HCT116 (cell line): ENCODE measurements around the gene ZBTB7C. TPM values are rescaled to one million over a fixed set of nuclear protein-coding genes. Genes with fewer than 3 reads are reported as not detected.

Experiments used
- ATAC-seq: fragments of 200-7000 bp; cut with Tn5 transposase; 2 replicates; pipeline ENCODE4 v1.9.1; 2020; ENCODE audit warnings: mild to moderate bottlenecking, moderate library complexity
- BruUV-seq: library from RNA; stranded (reverse); fragments of 400-500 nt; replicated peaks from 2 replicates; lab custom pipeline; 2021; lab: Mats Ljungman, UMichigan
- CTCF ChIA-PET: fragments of 300-600 bp; sonication (Branson Sonifier 250); formaldehyde crosslinking; loops from one replicate; lab custom pipeline; 2021; ENCODE audit warnings: antibody characterized with exemption; lab: Charles Lee
- POLR2A ChIA-PET: fragments of 300-600, 350-600 bp; sonication (Branson Sonifier 250); formaldehyde crosslinking; loops from one replicate; lab custom pipeline; 2021; ENCODE audit warnings: antibody characterized with exemption; lab: Charles Lee
- RAD21 ChIA-PET, 2 experiments: fragments of 300-600 bp; sonication (Branson Sonifier 250); formaldehyde crosslinking; loops; one replicate each; lab custom pipeline; 2023; ENCODE audit warnings: low total read pairs in 2 of 2; ENCODE audit not compliant: uncharacterized antibody in 2 of 2, unreplicated experiment in 2 of 2, low non-redundant PET in 1 of 2; lab: Charles Lee
- DNase-seq: peaks from one replicate; pipeline ENCODE4 v3.0.0-alpha.2; 2010; ENCODE audit warnings: low read depth, low spot score
- H2AFZ ChIP-seq: fragments of 200-600 bp; shearing (Covaris generic), sonication (generic); 2 replicates; pipeline ENCODE4 v1.6.1; 2017; ENCODE audit warnings: low read depth, mixed run types, mixed read lengths, antibody characterized with exemption, low read length; ENCODE audit not compliant: poor library complexity, severe bottlenecking
- H3K27ac ChIP-seq: 2 replicates; pipeline ENCODE4 v1.5.1; 2012; ENCODE audit warnings: low read depth, low read length
- H3K27me3 ChIP-seq: fragments of 200-600 bp; sonication (generic); 2 replicates; pipeline ENCODE4 v1.6.1; 2016; ENCODE audit warnings: mixed run types, low read length, mixed read lengths; ENCODE audit not compliant: insufficient read depth
- H3K36me3 ChIP-seq, 2 experiments: fragments of 200-500 bp in 1 of 2; fragments of 200-600 bp in 1 of 2; sonication (Bioruptor generic) in 1 of 2; sonication (generic) in 1 of 2; 2 replicates each; pipeline versions ENCODE4 v1.5.1 to v1.6.1; 2014 to 2016; ENCODE audit warnings: low read length in 2 of 2, inconsistent platforms in 1 of 2, mixed read lengths in 1 of 2, mixed run types in 1 of 2; ENCODE audit not compliant: insufficient read depth in 2 of 2, control insufficient read depth in 1 of 2
- H3K4me1 ChIP-seq, 2 experiments: fragments of 200-600 bp in 1 of 2; sonication (generic) in 1 of 2; 2 replicates each; pipeline versions ENCODE4 v1.5.1 to v1.6.1; 2012 to 2017; ENCODE audit warnings: low read length in 2 of 2, inconsistent platforms in 1 of 2, mild to moderate bottlenecking in 1 of 2, mixed read lengths in 1 of 2, mixed run types in 1 of 2, moderate library complexity in 1 of 2; ENCODE audit not compliant: insufficient read depth in 2 of 2, control insufficient read depth in 1 of 2
- H3K4me2 ChIP-seq: fragments of 200-600 bp; sonication (generic); 2 replicates; pipeline ENCODE4 v1.6.1; 2017; ENCODE audit warnings: mixed run types, low read length, mixed read lengths
- H3K4me3 ChIP-seq, 2 experiments: fragments of 200-600 bp in 1 of 2; sonication (generic) in 1 of 2; replicated peaks in 1 of 2; 2 replicates each; pipeline ENCODE4 v1.5.1; 2011 to 2016; ENCODE audit warnings: low read length in 2 of 2, control low read depth in 1 of 2, low read depth in 1 of 2, mild to moderate bottlenecking in 1 of 2, mixed read lengths in 1 of 2, mixed run types in 1 of 2
- H3K79me2 ChIP-seq: fragments of 200-600 bp; sonication (generic); 2 replicates; pipeline ENCODE4 v1.6.1; 2017; ENCODE audit warnings: mild to moderate bottlenecking, mixed run types, low read length, moderate library complexity, mixed read lengths; ENCODE audit not compliant: insufficient read depth
- H3K9ac ChIP-seq: fragments of 200-600 bp; sonication (generic); 2 replicates; pipeline ENCODE4 v1.6.1; 2016; ENCODE audit warnings: low read length, mixed read lengths
- H3K9me2 ChIP-seq: fragments of 200-600 bp; sonication (generic), shearing (Covaris generic); 2 replicates; pipeline ENCODE4 v1.6.1; 2017; ENCODE audit warnings: mixed run types, mild to moderate bottlenecking, moderate library complexity; ENCODE audit not compliant: insufficient read depth
- H3K9me3 ChIP-seq, 2 experiments: fragments of 200-500 bp in 1 of 2; fragments of 200-600 bp in 1 of 2; sonication (Bioruptor generic) in 1 of 2; sonication (generic) in 1 of 2; 2 replicates each; pipeline ENCODE4 v1.6.1; 2014 to 2017; ENCODE audit warnings: low read length in 2 of 2, mixed read lengths in 2 of 2, inconsistent platforms in 1 of 2, low read depth in 1 of 2, mild to moderate bottlenecking in 1 of 2, mixed run types in 1 of 2, moderate library complexity in 1 of 2; ENCODE audit not compliant: control insufficient read depth in 1 of 2, insufficient read depth in 1 of 2
- H4K20me1 ChIP-seq: fragments of 200-600 bp; sonication (generic), shearing (Covaris generic); 2 replicates; pipeline ENCODE4 v1.6.1; 2017; ENCODE audit warnings: mixed run types, mild to moderate bottlenecking, moderate library complexity; ENCODE audit not compliant: insufficient read depth
- CBX3 ChIP-seq: IDR thresholded peaks from 2 replicates; pipeline ENCODE4 v1.6.1; 2012; ENCODE audit warnings: low read depth
- CEBPB ChIP-seq: IDR thresholded peaks from 2 replicates; pipeline ENCODE4 v1.6.1; 2012; ENCODE audit warnings: low read depth
- CTCF ChIP-seq, 3 experiments: fragments of 200-600 bp in 1 of 3; sonication (generic) in 1 of 3; IDR thresholded peaks in 2 of 3; conservative IDR thresholded peaks in 1 of 3; 2 replicates each; pipeline ENCODE4 v1.5.1; 2012 to 2017; ENCODE audit warnings: low read depth in 2 of 3, low read length in 2 of 3, antibody characterized with exemption in 1 of 3, borderline replicate concordance in 1 of 3, control low read depth in 1 of 3, mild to moderate bottlenecking in 1 of 3, mixed read lengths in 1 of 3, mixed run types in 1 of 3, moderate library complexity in 1 of 3; ENCODE audit not compliant: insufficient read depth in 1 of 3
- EGR1 ChIP-seq: IDR thresholded peaks from 2 replicates; pipeline ENCODE4 v1.6.1; 2012; ENCODE audit warnings: low read depth
- ELF1 ChIP-seq: IDR thresholded peaks from 2 replicates; pipeline ENCODE4 v1.6.1; 2012; ENCODE audit warnings: low read depth, borderline replicate concordance
- EZH2 ChIP-seq: fragments of 200-600 bp; sonication (generic); IDR thresholded peaks from 2 replicates; pipeline ENCODE4 v1.6.1; 2017; ENCODE audit warnings: antibody characterized with exemption, mixed run types
- EZH2phosphoT487 ChIP-seq: fragments of 200-600 bp; IDR thresholded peaks from 2 replicates; pipeline ENCODE4 v1.6.1; 2018; ENCODE audit warnings: antibody characterized with exemption, borderline replicate concordance
- JUND ChIP-seq: IDR thresholded peaks from 2 replicates; pipeline ENCODE4 v1.6.1; 2012
- POLR2A ChIP-seq: IDR thresholded peaks from 2 replicates; pipeline ENCODE4 v1.7.0; 2011; ENCODE audit warnings: borderline replicate concordance; ENCODE audit not compliant: insufficient read depth, insufficient read length; ENCODE audit errors: extremely low read depth
- POLR2AphosphoS5 ChIP-seq: IDR thresholded peaks from 2 replicates; pipeline ENCODE4 v1.6.1; 2011; ENCODE audit warnings: mild to moderate bottlenecking, low read depth, low read length, moderate library complexity
- RAD21 ChIP-seq: IDR thresholded peaks from 2 replicates; pipeline ENCODE4 v1.6.1; 2012; ENCODE audit warnings: low read depth, mild to moderate bottlenecking
- SIN3A ChIP-seq: IDR thresholded peaks from 2 replicates; pipeline ENCODE4 v1.6.1; 2012; ENCODE audit warnings: low read depth
- SP1 ChIP-seq: IDR thresholded peaks from 2 replicates; pipeline ENCODE4 v1.6.1; 2012; ENCODE audit warnings: low read depth
- TCF7L2 ChIP-seq: IDR thresholded peaks from 2 replicates; pipeline ENCODE4 v1.7.0; 2011; ENCODE audit warnings: borderline replicate concordance, inconsistent platforms; ENCODE audit not compliant: insufficient read depth, insufficient read length; ENCODE audit errors: extremely low read depth
- YY1 ChIP-seq: IDR thresholded peaks from 2 replicates; pipeline ENCODE4 v1.6.1; 2011; ENCODE audit warnings: low read length, low read depth, moderate library complexity, mild to moderate bottlenecking; ENCODE audit not compliant: insufficient replicate concordance; ENCODE audit errors: extremely low read depth
- ZBTB33 ChIP-seq: IDR thresholded peaks from 2 replicates; pipeline ENCODE4 v1.6.1; 2011; ENCODE audit warnings: mild to moderate bottlenecking, low read length, moderate library complexity; ENCODE audit not compliant: insufficient replicate concordance; ENCODE audit errors: extremely low read depth
- ZFX ChIP-seq: fragments of 450-650 bp; IDR thresholded peaks from 2 replicates; pipeline ENCODE4 v1.6.1; 2017
- ZNF274 ChIP-seq: fragments of 200-500 bp; sonication (Bioruptor generic); IDR thresholded peaks from 2 replicates; pipeline ENCODE4 v1.6.1; 2014; ENCODE audit warnings: mild to moderate bottlenecking, low read depth, low read length, inconsistent platforms
- intact Hi-C: fragments of 100-400 bp; cut with micrococcal nuclease; formaldehyde crosslinking; loops from 2 replicates; pipeline ENCODE4 v1.10.0; 2022
- total RNA-seq: library from RNA; stranded (reverse); gene quantifications from one replicate; pipeline ENCODE4 v1.2.1, GENCODE V29; 2021; ENCODE audit not compliant: unreplicated experiment
- TF ChIP-seq, protein P1 (sequence below): IDR thresholded peaks from 2 replicates; pipeline ENCODE4 v1.6.1; 2012; ENCODE audit warnings: low read depth

The ZBTB7C gene
- total RNA-seq, 1 experiment from 2014 or later = 0.37 TPM

DNA sequence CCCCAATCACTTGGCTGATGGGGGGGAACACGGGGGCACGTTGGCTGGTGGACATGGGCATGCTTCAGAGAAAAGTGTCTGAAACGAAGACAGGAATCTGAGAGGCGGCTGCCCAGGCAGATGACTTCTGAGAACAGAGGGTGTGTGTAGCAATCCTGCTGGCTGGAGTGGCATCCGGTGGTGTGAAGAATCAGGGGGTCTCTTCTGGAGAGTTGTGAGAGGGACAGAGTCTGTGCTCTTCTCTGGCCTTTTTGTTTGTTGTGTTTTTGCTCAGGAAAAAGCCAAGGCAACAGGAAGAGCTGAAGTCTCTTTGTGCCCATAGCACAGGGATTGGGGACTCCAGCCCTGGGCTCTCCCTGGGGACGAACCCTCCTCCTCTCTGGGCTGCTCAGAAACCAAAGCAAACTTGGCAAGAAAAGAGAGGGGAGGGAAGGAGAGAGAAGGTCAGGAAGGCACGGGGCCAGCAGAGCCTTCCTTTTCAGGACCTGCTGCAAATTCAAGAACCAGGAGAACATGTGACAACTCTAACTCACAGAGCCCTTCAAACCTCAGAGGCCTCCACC lies 381.7 kb downstream of the ZBTB7C start:
- ATAC-seq (no peak), DNase-seq (no peak)
- H3K27ac ChIP-seq = no peak overlapping the region
- H3K36me3 ChIP-seq = no peaks in the 10 kb centered on the region
- H3K9ac ChIP-seq = no peak overlapping the region
- H2AFZ ChIP-seq = no peak overlapping the region
- no peaks in the 10 kb centered on the region for H3K27me3 ChIP-seq
- POLR2A ChIA-PET = no interaction called here
- CTCF ChIA-PET = interaction anchor here (1.0 to 4.5 kb wide), 3 partner anchors 10 to 434 kb away, joined by 3 to 34 read pairs (median 4); no protein-coding TSS in a partner anchor
- H4K20me1 ChIP-seq = no peaks in the 10 kb centered on the region
- no TSS peak for BruUV-seq
- intact Hi-C loops = loop anchor here (10.0 kb wide), 1 partner anchor 813 kb away; no protein-coding TSS in a partner anchor
- no peaks in the 10 kb centered on the region for H3K79me2 ChIP-seq
- no peaks in the 10 kb centered on the region for H3K9me3 ChIP-seq
- no peak overlapping the region for H3K4me2 ChIP-seq
- no peak for TF ChIP-seq EZH2
- TF ChIP-seq EGR1 = no peak
- TF ChIP-seq ZNF274 = no peak
- TF ChIP-seq JUND = no peak
- no peak for TF ChIP-seq CTCF (IDR thresholded peaks at IDR 0.05 in 2 of 3, conservative IDR thresholded peaks at IDR 0.05 in 1 of 3; ENCODE audit: borderline replicate concordance in 1 of 3, insufficient read depth in 1 of 3, low read depth in 2 of 3, low read length in 2 of 3)
- TF ChIP-seq POLR2A = no peak
- TF ChIP-seq SP1 = no peak
- no peak for TF ChIP-seq YY1
- TF ChIP-seq TCF7L2 = no peak
- TF ChIP-seq POLR2AphosphoS5 = no peak
- TF ChIP-seq ZFX = no peak
- TF ChIP-seq SIN3A = no peak
- TF ChIP-seq, protein P1, sequence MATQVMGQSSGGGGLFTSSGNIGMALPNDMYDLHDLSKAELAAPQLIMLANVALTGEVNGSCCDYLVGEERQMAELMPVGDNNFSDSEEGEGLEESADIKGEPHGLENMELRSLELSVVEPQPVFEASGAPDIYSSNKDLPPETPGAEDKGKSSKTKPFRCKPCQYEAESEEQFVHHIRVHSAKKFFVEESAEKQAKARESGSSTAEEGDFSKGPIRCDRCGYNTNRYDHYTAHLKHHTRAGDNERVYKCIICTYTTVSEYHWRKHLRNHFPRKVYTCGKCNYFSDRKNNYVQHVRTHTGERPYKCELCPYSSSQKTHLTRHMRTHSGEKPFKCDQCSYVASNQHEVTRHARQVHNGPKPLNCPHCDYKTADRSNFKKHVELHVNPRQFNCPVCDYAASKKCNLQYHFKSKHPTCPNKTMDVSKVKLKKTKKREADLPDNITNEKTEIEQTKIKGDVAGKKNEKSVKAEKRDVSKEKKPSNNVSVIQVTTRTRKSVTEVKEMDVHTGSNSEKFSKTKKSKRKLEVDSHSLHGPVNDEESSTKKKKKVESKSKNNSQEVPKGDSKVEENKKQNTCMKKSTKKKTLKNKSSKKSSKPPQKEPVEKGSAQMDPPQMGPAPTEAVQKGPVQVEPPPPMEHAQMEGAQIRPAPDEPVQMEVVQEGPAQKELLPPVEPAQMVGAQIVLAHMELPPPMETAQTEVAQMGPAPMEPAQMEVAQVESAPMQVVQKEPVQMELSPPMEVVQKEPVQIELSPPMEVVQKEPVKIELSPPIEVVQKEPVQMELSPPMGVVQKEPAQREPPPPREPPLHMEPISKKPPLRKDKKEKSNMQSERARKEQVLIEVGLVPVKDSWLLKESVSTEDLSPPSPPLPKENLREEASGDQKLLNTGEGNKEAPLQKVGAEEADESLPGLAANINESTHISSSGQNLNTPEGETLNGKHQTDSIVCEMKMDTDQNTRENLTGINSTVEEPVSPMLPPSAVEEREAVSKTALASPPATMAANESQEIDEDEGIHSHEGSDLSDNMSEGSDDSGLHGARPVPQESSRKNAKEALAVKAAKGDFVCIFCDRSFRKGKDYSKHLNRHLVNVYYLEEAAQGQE = no peak
- no peak for TF ChIP-seq CEBPB
- TF ChIP-seq ZBTB33 = no peak
- no peak for TF ChIP-seq ELF1
- TF ChIP-seq RAD21 = no peak
- no peak for TF ChIP-seq EZH2phosphoT487
- TF ChIP-seq CBX3 = no peak
- peaks cover 13 to 14% of the 10 kb centered on the region in 2 experiments; a peak in 3 of 4 replicates for H3K4me1 ChIP-seq
- H3K4me3 ChIP-seq = no peak overlapping the region
- RAD21 ChIA-PET = interaction anchor here in 1 of 2 experiments (0.7 kb wide), 1 partner anchor 255 kb away, joined by 3 read pairs; no protein-coding TSS in a partner anchor
- H3K9me2 ChIP-seq = no peaks in the 10 kb centered on the region
